HCT116 (cell line): Measurements from ENCODE around the gene OGG1. TPM values are rescaled to one million over a fixed set of nuclear protein-coding genes. Genes with fewer than 3 reads are reported as not detected.
A peak's percentile ranks its signal among the peaks of the same experiment; 100 is the strongest.

Experiments used
- ATAC-seq: fragments of 200-7000 bp; cut with Tn5 transposase; 2 replicates; pipeline ENCODE4 v1.9.1; 2020; ENCODE audit warnings: mild to moderate bottlenecking, moderate library complexity
- Bru-seq: library from RNA; stranded (reverse); fragments of 400-500 nt; gene quantifications from one replicate; lab custom pipeline; 2021; lab: Mats Ljungman, UMichigan
- BruChase-seq, 2 experiments: library from RNA; stranded (reverse); fragments of 400-500 nt; gene quantifications; one replicate each; lab custom pipeline; 2021; lab: Mats Ljungman, UMichigan
- BruUV-seq: library from RNA; stranded (reverse); fragments of 400-500 nt; replicated peaks from 2 replicates; lab custom pipeline; 2021; lab: Mats Ljungman, UMichigan
- CTCF ChIA-PET: fragments of 300-600 bp; sonication (Branson Sonifier 250); formaldehyde crosslinking; loops from one replicate; lab custom pipeline; 2021; ENCODE audit warnings: antibody characterized with exemption; lab: Charles Lee
- POLR2A ChIA-PET: fragments of 300-600, 350-600 bp; sonication (Branson Sonifier 250); formaldehyde crosslinking; loops from one replicate; lab custom pipeline; 2021; ENCODE audit warnings: antibody characterized with exemption; lab: Charles Lee
- RAD21 ChIA-PET, 2 experiments: fragments of 300-600 bp; sonication (Branson Sonifier 250); formaldehyde crosslinking; loops; one replicate each; lab custom pipeline; 2023; ENCODE audit warnings: low total read pairs in 2 of 2; ENCODE audit not compliant: uncharacterized antibody in 2 of 2, unreplicated experiment in 2 of 2, low non-redundant PET in 1 of 2; lab: Charles Lee
- DNase-seq: peaks from one replicate; pipeline ENCODE4 v3.0.0-alpha.2; 2010; ENCODE audit warnings: low read depth, low spot score
- H2AFZ ChIP-seq: fragments of 200-600 bp; shearing (Covaris generic), sonication (generic); 2 replicates; pipeline ENCODE4 v1.6.1; 2017; ENCODE audit warnings: low read depth, mixed run types, mixed read lengths, antibody characterized with exemption, low read length; ENCODE audit not compliant: poor library complexity, severe bottlenecking
- H3K27ac ChIP-seq: 2 replicates; pipeline ENCODE4 v1.5.1; 2012; ENCODE audit warnings: low read depth, low read length
- H3K27me3 ChIP-seq: fragments of 200-600 bp; sonication (generic); 2 replicates; pipeline ENCODE4 v1.6.1; 2016; ENCODE audit warnings: mixed run types, low read length, mixed read lengths; ENCODE audit not compliant: insufficient read depth
- H3K36me3 ChIP-seq, 2 experiments: fragments of 200-500 bp in 1 of 2; fragments of 200-600 bp in 1 of 2; sonication (Bioruptor generic) in 1 of 2; sonication (generic) in 1 of 2; 2 replicates each; pipeline versions ENCODE4 v1.5.1 to v1.6.1; 2014 to 2016; ENCODE audit warnings: low read length in 2 of 2, inconsistent platforms in 1 of 2, mixed read lengths in 1 of 2, mixed run types in 1 of 2; ENCODE audit not compliant: insufficient read depth in 2 of 2, control insufficient read depth in 1 of 2
- H3K4me1 ChIP-seq, 2 experiments: fragments of 200-600 bp in 1 of 2; sonication (generic) in 1 of 2; 2 replicates each; pipeline versions ENCODE4 v1.5.1 to v1.6.1; 2012 to 2017; ENCODE audit warnings: low read length in 2 of 2, inconsistent platforms in 1 of 2, mild to moderate bottlenecking in 1 of 2, mixed read lengths in 1 of 2, mixed run types in 1 of 2, moderate library complexity in 1 of 2; ENCODE audit not compliant: insufficient read depth in 2 of 2, control insufficient read depth in 1 of 2
- H3K4me2 ChIP-seq: fragments of 200-600 bp; sonication (generic); 2 replicates; pipeline ENCODE4 v1.6.1; 2017; ENCODE audit warnings: mixed run types, low read length, mixed read lengths
- H3K4me3 ChIP-seq, 2 experiments: fragments of 200-600 bp in 1 of 2; sonication (generic) in 1 of 2; replicated peaks in 1 of 2; 2 replicates each; pipeline ENCODE4 v1.5.1; 2011 to 2016; ENCODE audit warnings: low read length in 2 of 2, control low read depth in 1 of 2, low read depth in 1 of 2, mild to moderate bottlenecking in 1 of 2, mixed read lengths in 1 of 2, mixed run types in 1 of 2
- H3K79me2 ChIP-seq: fragments of 200-600 bp; sonication (generic); 2 replicates; pipeline ENCODE4 v1.6.1; 2017; ENCODE audit warnings: mild to moderate bottlenecking, mixed run types, low read length, moderate library complexity, mixed read lengths; ENCODE audit not compliant: insufficient read depth
- H3K9ac ChIP-seq: fragments of 200-600 bp; sonication (generic); 2 replicates; pipeline ENCODE4 v1.6.1; 2016; ENCODE audit warnings: low read length, mixed read lengths
- H3K9me2 ChIP-seq: fragments of 200-600 bp; sonication (generic), shearing (Covaris generic); 2 replicates; pipeline ENCODE4 v1.6.1; 2017; ENCODE audit warnings: mixed run types, mild to moderate bottlenecking, moderate library complexity; ENCODE audit not compliant: insufficient read depth
- H3K9me3 ChIP-seq, 2 experiments: fragments of 200-500 bp in 1 of 2; fragments of 200-600 bp in 1 of 2; sonication (Bioruptor generic) in 1 of 2; sonication (generic) in 1 of 2; 2 replicates each; pipeline ENCODE4 v1.6.1; 2014 to 2017; ENCODE audit warnings: low read length in 2 of 2, mixed read lengths in 2 of 2, inconsistent platforms in 1 of 2, low read depth in 1 of 2, mild to moderate bottlenecking in 1 of 2, mixed run types in 1 of 2, moderate library complexity in 1 of 2; ENCODE audit not compliant: control insufficient read depth in 1 of 2, insufficient read depth in 1 of 2
- H4K20me1 ChIP-seq: fragments of 200-600 bp; sonication (generic), shearing (Covaris generic); 2 replicates; pipeline ENCODE4 v1.6.1; 2017; ENCODE audit warnings: mixed run types, mild to moderate bottlenecking, moderate library complexity; ENCODE audit not compliant: insufficient read depth
- EGR1 ChIP-seq: IDR thresholded peaks from 2 replicates; pipeline ENCODE4 v1.6.1; 2012; ENCODE audit warnings: low read depth
- EZH2phosphoT487 ChIP-seq: fragments of 200-600 bp; IDR thresholded peaks from 2 replicates; pipeline ENCODE4 v1.6.1; 2018; ENCODE audit warnings: antibody characterized with exemption, borderline replicate concordance
- FOSL1 ChIP-seq: IDR thresholded peaks from 2 replicates; pipeline ENCODE4 v1.6.1; 2012; ENCODE audit warnings: low read depth
- POLR2A ChIP-seq: IDR thresholded peaks from 2 replicates; pipeline ENCODE4 v1.7.0; 2011; ENCODE audit warnings: borderline replicate concordance; ENCODE audit not compliant: insufficient read depth, insufficient read length; ENCODE audit errors: extremely low read depth
- POLR2AphosphoS5 ChIP-seq: IDR thresholded peaks from 2 replicates; pipeline ENCODE4 v1.6.1; 2011; ENCODE audit warnings: mild to moderate bottlenecking, low read depth, low read length, moderate library complexity
- SIN3A ChIP-seq: IDR thresholded peaks from 2 replicates; pipeline ENCODE4 v1.6.1; 2012; ENCODE audit warnings: low read depth
- SP1 ChIP-seq: IDR thresholded peaks from 2 replicates; pipeline ENCODE4 v1.6.1; 2012; ENCODE audit warnings: low read depth
- SRF ChIP-seq: IDR thresholded peaks from 2 replicates; pipeline ENCODE4 v1.6.1; 2012; ENCODE audit warnings: low read depth
- TCF7L2 ChIP-seq: IDR thresholded peaks from 2 replicates; pipeline ENCODE4 v1.7.0; 2011; ENCODE audit warnings: borderline replicate concordance, inconsistent platforms; ENCODE audit not compliant: insufficient read depth, insufficient read length; ENCODE audit errors: extremely low read depth
- intact Hi-C: fragments of 100-400 bp; cut with micrococcal nuclease; formaldehyde crosslinking; loops from 2 replicates; pipeline ENCODE4 v1.10.0; 2022
- long read RNA-seq: library from polyadenylated mRNA; unstranded; transcript quantifications from one replicate; pipeline ENCODE4 v2.0.0, GENCODE V29; 2021; ENCODE audit not compliant: unreplicated experiment
- polyA plus RNA-seq: library from polyadenylated mRNA; unstranded; fragments of >200 nt; gene quantifications from 2 replicates; pipeline ENCODE4 v1.2.1, GENCODE V29; 2012; ENCODE audit warnings: missing spikeins
- total RNA-seq: library from RNA; stranded (reverse); gene quantifications from one replicate; pipeline ENCODE4 v1.2.1, GENCODE V29; 2021; ENCODE audit not compliant: unreplicated experiment
- TF ChIP-seq, protein P1 (sequence below): IDR thresholded peaks from 2 replicates; pipeline ENCODE4 v1.6.1; 2011; ENCODE audit warnings: mild to moderate bottlenecking, low read length, moderate library complexity; ENCODE audit not compliant: insufficient replicate concordance; ENCODE audit errors: extremely low read depth
- TF ChIP-seq, protein P2 (sequence below): IDR thresholded peaks from 2 replicates; pipeline ENCODE4 v1.6.1; 2012
- TF ChIP-seq, protein P3 (sequence below): IDR thresholded peaks from 2 replicates; pipeline ENCODE4 v1.6.1; 2012; ENCODE audit warnings: low read depth
- TF ChIP-seq, protein P4 (sequence below), 3 experiments: fragments of 200-600 bp in 1 of 3; sonication (generic) in 1 of 3; IDR thresholded peaks in 2 of 3; conservative IDR thresholded peaks in 1 of 3; 2 replicates each; pipeline ENCODE4 v1.5.1; 2012 to 2017; ENCODE audit warnings: low read depth in 2 of 3, low read length in 2 of 3, antibody characterized with exemption in 1 of 3, borderline replicate concordance in 1 of 3, control low read depth in 1 of 3, mild to moderate bottlenecking in 1 of 3, mixed read lengths in 1 of 3, mixed run types in 1 of 3, moderate library complexity in 1 of 3; ENCODE audit not compliant: insufficient read depth in 1 of 3
- TF ChIP-seq, protein P5 (sequence below): IDR thresholded peaks from 2 replicates; pipeline ENCODE4 v1.6.1; 2012

Gene OGG1
- total RNA-seq (16.3 TPM), Bru-seq, nascent RNA (percentile 61 among the genes with signal in this experiment), BruChase-seq, experiment 1, labeled RNA remaining after a 6-hour chase (percentile 50 among the genes with signal in this experiment), BruChase-seq, experiment 2, labeled RNA remaining after a 2-hour chase (percentile 59 among the genes with signal in this experiment)
- 12.0 and 12.4 TPM in 2 replicates for polyA plus RNA-seq
- long read RNA-seq, partial matches to known transcripts = 2 of 19 reads
- long read RNA-seq, other reads (novel, unspliced or antisense) = 5 of 19 reads

DNA sequence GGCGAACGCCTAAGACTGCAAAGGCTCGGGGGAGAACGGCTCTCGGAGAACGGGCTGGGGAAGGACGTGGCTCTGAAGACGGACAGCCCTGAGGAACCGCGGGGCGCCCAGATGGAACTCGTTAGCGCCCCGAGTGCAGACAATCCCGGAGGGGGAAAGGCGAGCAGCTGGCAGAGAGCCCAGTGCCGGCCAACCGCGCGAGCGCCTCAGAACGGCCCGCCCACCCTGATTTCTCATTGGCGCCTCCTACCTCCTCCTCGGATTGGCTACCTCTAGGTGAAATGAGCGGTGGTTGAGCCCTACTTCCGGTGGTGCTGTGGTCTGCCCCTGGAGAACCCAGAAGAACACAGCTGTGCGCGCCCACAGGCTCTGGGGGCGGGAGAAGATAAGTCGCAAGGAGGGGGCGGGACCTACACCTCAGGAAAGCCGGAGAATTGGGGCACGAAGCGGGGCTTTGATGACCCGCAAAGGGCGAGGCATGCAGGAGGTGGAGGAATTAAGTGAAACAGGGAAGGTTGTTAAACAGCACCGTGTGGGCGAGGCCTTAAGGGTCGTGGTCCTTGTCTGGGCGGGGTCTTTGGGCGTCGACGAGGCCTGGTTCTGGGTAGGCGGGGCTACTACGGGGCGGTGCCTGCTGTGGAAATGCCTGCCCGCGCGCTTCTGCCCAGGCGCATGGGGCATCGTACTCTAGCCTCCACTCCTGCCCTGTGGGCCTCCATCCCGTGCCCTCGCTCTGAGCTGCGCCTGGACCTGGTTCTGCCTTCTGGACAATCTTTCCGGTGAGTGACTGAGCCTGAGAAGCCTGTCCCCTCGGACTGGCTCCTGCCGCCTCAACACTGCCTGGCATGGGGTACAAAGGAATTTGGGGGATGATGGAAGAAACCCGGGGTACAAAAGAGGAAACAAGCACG lies at the start of gene OGG1:
OGG1 (plus strand) TSS at position 308 of the 911 bp plus-strand sequence; CDS start at position 643, 335 bp downstream.
- Histone ChIP-seq H3K4me3 (peak within 1 kb of the TSS; percentile 73 to 82), H3K27me3 (no peaks in the 10 kb centered on the region), H3K4me2 (peak within 1 kb of the TSS; percentile 99), H3K9me2 (no peaks in the 10 kb centered on the region), H3K79me2 (peaks cover 8% of the 10 kb centered on the region), H4K20me1 (no peaks in the 10 kb centered on the region), H3K36me3 (peaks cover 28 to 40% of the 10 kb centered on the region in 2 experiments), H2AFZ (peak within 1 kb of the TSS; percentile 2), H3K4me1 (peaks cover 8 to 18% of the 10 kb centered on the region in 2 experiments), H3K27ac (peak within 1 kb of the TSS; percentile 74), H3K9ac (peak within 1 kb of the TSS; percentile 78), H3K9me3 (no peaks in the 10 kb centered on the region)
- ChIA-PET RAD21 (interaction anchor here in 1 of 2 experiments (1.2 kb wide), 1 partner anchor 34 kb away, joined by 3 read pairs; no protein-coding TSS in a partner anchor), POLR2A (interaction anchor here (0.7 to 1.4 kb wide), 2 partner anchors 18 to 653 kb away, joined by 3 to 9 read pairs; partner anchors contain the start of gene BRPF1), CTCF (interaction anchor here (0.6 to 1.4 kb wide), 2 partner anchors 34 to 425 kb away, joined by 3 read pairs; no protein-coding TSS in a partner anchor)
- DNase-seq (peak; percentile 96), ATAC-seq (peak; percentile 95)
- intact Hi-C loops = loop anchor here (1.0 kb wide), 1 partner anchor 19 kb away; the partner anchor contains the start of gene BRPF1
- no TSS peak for BruUV-seq
- TF ChIP-seq, protein P1, sequence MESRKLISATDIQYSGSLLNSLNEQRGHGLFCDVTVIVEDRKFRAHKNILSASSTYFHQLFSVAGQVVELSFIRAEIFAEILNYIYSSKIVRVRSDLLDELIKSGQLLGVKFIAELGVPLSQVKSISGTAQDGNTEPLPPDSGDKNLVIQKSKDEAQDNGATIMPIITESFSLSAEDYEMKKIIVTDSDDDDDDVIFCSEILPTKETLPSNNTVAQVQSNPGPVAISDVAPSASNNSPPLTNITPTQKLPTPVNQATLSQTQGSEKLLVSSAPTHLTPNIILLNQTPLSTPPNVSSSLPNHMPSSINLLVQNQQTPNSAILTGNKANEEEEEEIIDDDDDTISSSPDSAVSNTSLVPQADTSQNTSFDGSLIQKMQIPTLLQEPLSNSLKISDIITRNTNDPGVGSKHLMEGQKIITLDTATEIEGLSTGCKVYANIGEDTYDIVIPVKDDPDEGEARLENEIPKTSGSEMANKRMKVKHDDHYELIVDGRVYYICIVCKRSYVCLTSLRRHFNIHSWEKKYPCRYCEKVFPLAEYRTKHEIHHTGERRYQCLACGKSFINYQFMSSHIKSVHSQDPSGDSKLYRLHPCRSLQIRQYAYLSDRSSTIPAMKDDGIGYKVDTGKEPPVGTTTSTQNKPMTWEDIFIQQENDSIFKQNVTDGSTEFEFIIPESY = peak; percentile 9
- TF ChIP-seq SP1 (peak; percentile 75), EZH2phosphoT487 (no peak), TCF7L2 (peak; percentile 67), FOSL1 (no peak), EGR1 (peak; percentile 93), POLR2AphosphoS5 (peak; percentile 91), SRF (no peak), POLR2A (peak; percentile 45), SIN3A (peak; percentile 77)
- TF ChIP-seq, protein P2, sequence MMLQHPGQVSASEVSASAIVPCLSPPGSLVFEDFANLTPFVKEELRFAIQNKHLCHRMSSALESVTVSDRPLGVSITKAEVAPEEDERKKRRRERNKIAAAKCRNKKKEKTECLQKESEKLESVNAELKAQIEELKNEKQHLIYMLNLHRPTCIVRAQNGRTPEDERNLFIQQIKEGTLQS = no peak
- TF ChIP-seq, protein P3, sequence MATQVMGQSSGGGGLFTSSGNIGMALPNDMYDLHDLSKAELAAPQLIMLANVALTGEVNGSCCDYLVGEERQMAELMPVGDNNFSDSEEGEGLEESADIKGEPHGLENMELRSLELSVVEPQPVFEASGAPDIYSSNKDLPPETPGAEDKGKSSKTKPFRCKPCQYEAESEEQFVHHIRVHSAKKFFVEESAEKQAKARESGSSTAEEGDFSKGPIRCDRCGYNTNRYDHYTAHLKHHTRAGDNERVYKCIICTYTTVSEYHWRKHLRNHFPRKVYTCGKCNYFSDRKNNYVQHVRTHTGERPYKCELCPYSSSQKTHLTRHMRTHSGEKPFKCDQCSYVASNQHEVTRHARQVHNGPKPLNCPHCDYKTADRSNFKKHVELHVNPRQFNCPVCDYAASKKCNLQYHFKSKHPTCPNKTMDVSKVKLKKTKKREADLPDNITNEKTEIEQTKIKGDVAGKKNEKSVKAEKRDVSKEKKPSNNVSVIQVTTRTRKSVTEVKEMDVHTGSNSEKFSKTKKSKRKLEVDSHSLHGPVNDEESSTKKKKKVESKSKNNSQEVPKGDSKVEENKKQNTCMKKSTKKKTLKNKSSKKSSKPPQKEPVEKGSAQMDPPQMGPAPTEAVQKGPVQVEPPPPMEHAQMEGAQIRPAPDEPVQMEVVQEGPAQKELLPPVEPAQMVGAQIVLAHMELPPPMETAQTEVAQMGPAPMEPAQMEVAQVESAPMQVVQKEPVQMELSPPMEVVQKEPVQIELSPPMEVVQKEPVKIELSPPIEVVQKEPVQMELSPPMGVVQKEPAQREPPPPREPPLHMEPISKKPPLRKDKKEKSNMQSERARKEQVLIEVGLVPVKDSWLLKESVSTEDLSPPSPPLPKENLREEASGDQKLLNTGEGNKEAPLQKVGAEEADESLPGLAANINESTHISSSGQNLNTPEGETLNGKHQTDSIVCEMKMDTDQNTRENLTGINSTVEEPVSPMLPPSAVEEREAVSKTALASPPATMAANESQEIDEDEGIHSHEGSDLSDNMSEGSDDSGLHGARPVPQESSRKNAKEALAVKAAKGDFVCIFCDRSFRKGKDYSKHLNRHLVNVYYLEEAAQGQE = no peak
- TF ChIP-seq, protein P4, sequence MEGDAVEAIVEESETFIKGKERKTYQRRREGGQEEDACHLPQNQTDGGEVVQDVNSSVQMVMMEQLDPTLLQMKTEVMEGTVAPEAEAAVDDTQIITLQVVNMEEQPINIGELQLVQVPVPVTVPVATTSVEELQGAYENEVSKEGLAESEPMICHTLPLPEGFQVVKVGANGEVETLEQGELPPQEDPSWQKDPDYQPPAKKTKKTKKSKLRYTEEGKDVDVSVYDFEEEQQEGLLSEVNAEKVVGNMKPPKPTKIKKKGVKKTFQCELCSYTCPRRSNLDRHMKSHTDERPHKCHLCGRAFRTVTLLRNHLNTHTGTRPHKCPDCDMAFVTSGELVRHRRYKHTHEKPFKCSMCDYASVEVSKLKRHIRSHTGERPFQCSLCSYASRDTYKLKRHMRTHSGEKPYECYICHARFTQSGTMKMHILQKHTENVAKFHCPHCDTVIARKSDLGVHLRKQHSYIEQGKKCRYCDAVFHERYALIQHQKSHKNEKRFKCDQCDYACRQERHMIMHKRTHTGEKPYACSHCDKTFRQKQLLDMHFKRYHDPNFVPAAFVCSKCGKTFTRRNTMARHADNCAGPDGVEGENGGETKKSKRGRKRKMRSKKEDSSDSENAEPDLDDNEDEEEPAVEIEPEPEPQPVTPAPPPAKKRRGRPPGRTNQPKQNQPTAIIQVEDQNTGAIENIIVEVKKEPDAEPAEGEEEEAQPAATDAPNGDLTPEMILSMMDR (IDR thresholded peaks at IDR 0.05 in 2 of 3, conservative IDR thresholded peaks at IDR 0.05 in 1 of 3; ENCODE audit: borderline replicate concordance in 1 of 3, insufficient read depth in 1 of 3, low read depth in 2 of 3, low read length in 2 of 3) = no peak
- TF ChIP-seq, protein P5, sequence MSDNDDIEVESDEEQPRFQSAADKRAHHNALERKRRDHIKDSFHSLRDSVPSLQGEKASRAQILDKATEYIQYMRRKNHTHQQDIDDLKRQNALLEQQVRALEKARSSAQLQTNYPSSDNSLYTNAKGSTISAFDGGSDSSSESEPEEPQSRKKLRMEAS = peak; percentile 56; the same call in 1 of the 2 replicates
